OCI-LY3 (cell line): Measurements from ENCODE around the gene PPARGC1A.
A peak's percentile ranks its signal among the peaks of the same experiment; 100 is the strongest.

Source experiments
- H2AFZ ChIP-seq: fragments of 200-600, 300-600 bp; shearing (Covaris generic); 2 replicates; pipeline ENCODE4 v1.6.0; 2014; ENCODE audit warnings: antibody characterized with exemption, low read depth, low read length
- H3K27ac ChIP-seq: fragments of 200-600, 300-600 bp; sonication (generic); 2 replicates; pipeline ENCODE4 v1.5.1; 2014; ENCODE audit warnings: mild to moderate bottlenecking, low read length, moderate library complexity, mixed read lengths
- H3K27me3 ChIP-seq: fragments of 200-600, 300-600 bp; sonication (generic); 2 replicates; pipeline ENCODE4 v1.6.1; 2014; ENCODE audit warnings: low read depth, low read length, mixed read lengths
- H3K36me3 ChIP-seq: fragments of 200-600, 300-600 bp; sonication (generic); replicated peaks from 2 replicates; pipeline ENCODE3; 2014; ENCODE audit warnings: low read depth, low read length, mixed read lengths
- H3K4me1 ChIP-seq: fragments of 300-600, 200-600 bp; sonication (generic); 2 replicates; pipeline ENCODE4 v1.6.1; 2014; ENCODE audit warnings: low read length, mixed read lengths
- H3K4me2 ChIP-seq: fragments of 200-600, 300-600 bp; sonication (generic); 2 replicates; pipeline ENCODE4 v1.6.1; 2014; ENCODE audit warnings: low read length, mixed read lengths
- H3K4me3 ChIP-seq: fragments of 300-600, 200-600 bp; sonication (generic); 2 replicates; pipeline ENCODE4 v1.5.1; 2014; ENCODE audit warnings: antibody characterized with exemption, mild to moderate bottlenecking, low read length, moderate library complexity
- H3K79me2 ChIP-seq: fragments of 300-600, 200-600 bp; shearing (Covaris generic); 2 replicates; pipeline ENCODE4 v1.6.1; 2014; ENCODE audit warnings: mild to moderate bottlenecking, low read length, mixed read lengths
- H3K9ac ChIP-seq: fragments of 300-600, 200-600 bp; shearing (Covaris generic); 2 replicates; pipeline ENCODE4 v1.6.0; 2014; ENCODE audit warnings: mild to moderate bottlenecking, low read length, moderate library complexity
- H3K9me3 ChIP-seq: fragments of 200-600, 300-600 bp; shearing (Covaris generic); 2 replicates; pipeline ENCODE4 v1.6.1; 2014; ENCODE audit warnings: low read length, mixed read lengths; ENCODE audit not compliant: insufficient read depth
- H4K20me1 ChIP-seq: fragments of 200-600, 300-600 bp; sonication (generic); 2 replicates; pipeline ENCODE4 v1.6.1; 2016; ENCODE audit warnings: low read length, mixed read lengths; ENCODE audit not compliant: insufficient read depth
- CTCF ChIP-seq: fragments of 200-600, 300-600 bp; sonication (generic); IDR thresholded peaks from 2 replicates; pipeline ENCODE4 v1.5.1; 2014; ENCODE audit warnings: antibody characterized with exemption, low read length, low read depth
- EZH2phosphoT487 ChIP-seq: fragments of 200-600 bp; shearing (Covaris generic); IDR thresholded peaks from 2 replicates; pipeline ENCODE4 v1.6.1; 2018; ENCODE audit warnings: antibody characterized with exemption, mixed run types, low read depth

The PPARGC1A gene

GRCh38 chr4:23881674-23882337 is 8.0 kb downstream of the PPARGC1A start:
- Histone ChIP-seq H3K9ac (no peak overlapping the region), H3K4me2 (no peak overlapping the region), H3K27me3 (no peaks in the 10 kb centered on the region; the same call in 1 of the 2 replicates), H3K4me3 (no peak overlapping the region), H3K9me3 (no peaks in the 10 kb centered on the region), H3K4me1 (no peaks in the 10 kb centered on the region), H2AFZ (no peak overlapping the region), H3K36me3 (no peaks in the 10 kb centered on the region), H3K79me2 (no peaks in the 10 kb centered on the region), H3K27ac (no peak overlapping the region), H4K20me1 (no peaks in the 10 kb centered on the region)
- no peak for TF ChIP-seq EZH2phosphoT487
- peak; percentile 14 for TF ChIP-seq CTCF

GRCh38 chr4:23881052-23881501 is 8.8 kb downstream of the PPARGC1A start:
- Histone ChIP-seq H3K9me3 (no peaks in the 10 kb centered on the region), H3K27ac (no peak overlapping the region), H3K4me1 (no peaks in the 10 kb centered on the region), H4K20me1 (no peaks in the 10 kb centered on the region), H3K79me2 (no peaks in the 10 kb centered on the region), H3K36me3 (no peaks in the 10 kb centered on the region), H3K27me3 (no peaks in the 10 kb centered on the region; the same call in 1 of the 2 replicates), H3K4me3 (no peak overlapping the region), H2AFZ (no peak overlapping the region), H3K4me2 (no peak overlapping the region), H3K9ac (no peak overlapping the region)
- TF ChIP-seq CTCF (no peak), EZH2phosphoT487 (no peak)

GRCh38 chr4:23878912-23879732 is 10.7 kb downstream of the PPARGC1A start:
- Histone ChIP-seq H3K4me2 (no peak overlapping the region), H3K4me3 (no peak overlapping the region), H3K27me3 (no peaks in the 10 kb centered on the region; the same call in 1 of the 2 replicates), H3K9ac (no peak overlapping the region), H2AFZ (no peak overlapping the region), H3K4me1 (no peaks in the 10 kb centered on the region), H3K27ac (no peak overlapping the region), H3K79me2 (no peaks in the 10 kb centered on the region), H4K20me1 (no peaks in the 10 kb centered on the region), H3K36me3 (no peaks in the 10 kb centered on the region), H3K9me3 (no peaks in the 10 kb centered on the region)
- TF ChIP-seq CTCF = no peak
- TF ChIP-seq EZH2phosphoT487 = no peak

GRCh38 chr4:23878246-23878891 is 11.5 kb downstream of the PPARGC1A start:
- H3K4me1 ChIP-seq = no peaks in the 10 kb centered on the region
- H3K27ac ChIP-seq = no peak overlapping the region
- no peak overlapping the region for H2AFZ ChIP-seq
- H3K9me3 ChIP-seq = no peaks in the 10 kb centered on the region
- no peak overlapping the region for H3K4me3 ChIP-seq
- no peaks in the 10 kb centered on the region for H3K27me3 ChIP-seq
- no peaks in the 10 kb centered on the region for H3K36me3 ChIP-seq
- H4K20me1 ChIP-seq = no peaks in the 10 kb centered on the region
- H3K79me2 ChIP-seq = no peaks in the 10 kb centered on the region
- TF ChIP-seq EZH2phosphoT487 (no peak), CTCF (no peak)
- no peak overlapping the region for H3K4me2 ChIP-seq
- H3K9ac ChIP-seq = no peak overlapping the region
